CD4-positive, CD25-positive, alpha-beta regulatory T cell (primary cell): ENCODE data around the gene ARHGEF33. TPM values are rescaled to one million over a fixed set of nuclear protein-coding genes. Genes with fewer than 3 reads are reported as not detected.

Experiments used
- ATAC-seq, 2 donors: fragments of 150-1000 bp; cut with Tn5 transposase; one replicate each; pipeline ENCODE4 v1.10.0; 2021; ENCODE audit warnings: low read depth in 2 of 2, moderate number of reproducible peaks in 2 of 2, moderate library complexity in 1 of 2
- DNase-seq, 3 donors: peaks; one replicate each; pipeline versions ENCODE4 v3.0.0 to v3.0.0-alpha.2; 2012 to 2022; ENCODE audit warnings: mixed read lengths in 1 of 3
- H3K27ac ChIP-seq: one replicate; pipeline ENCODE4 v1.7.0; 2013; ENCODE audit warnings: mild to moderate bottlenecking, low read length; ENCODE audit not compliant: insufficient read depth, poor library complexity, severe bottlenecking
- H3K27me3 ChIP-seq: one replicate; pipeline ENCODE4 v1.7.0; 2013; ENCODE audit warnings: low read length; ENCODE audit not compliant: control insufficient read depth, insufficient read depth
- H3K36me3 ChIP-seq: one replicate; pipeline ENCODE4 v1.7.0; 2013; ENCODE audit warnings: mild to moderate bottlenecking, low read length, moderate library complexity; ENCODE audit not compliant: control insufficient read depth, insufficient read depth
- H3K4me1 ChIP-seq: 2 replicates; pipeline ENCODE4 v1.7.0; 2013; ENCODE audit warnings: mild to moderate bottlenecking, low read length; ENCODE audit not compliant: insufficient read depth, control insufficient read depth, poor library complexity, severe bottlenecking
- H3K4me3 ChIP-seq: one replicate; pipeline ENCODE4 v1.7.0; 2013; ENCODE audit warnings: low read depth, mild to moderate bottlenecking, low read length, moderate library complexity
- H3K9me3 ChIP-seq, 2 experiments: 1 replicate in 1 of 2; 2 replicates in 1 of 2; pipeline ENCODE4 v1.7.0; 2013; ENCODE audit warnings: low read length in 2 of 2, mild to moderate bottlenecking in 1 of 2, moderate library complexity in 1 of 2; ENCODE audit not compliant: control insufficient read depth in 2 of 2
- H3K27ac Mint-ChIP-seq, 3 donors: one replicate each; pipeline ENCODE4 v1.8.0; 2020 to 2022; ENCODE audit warnings: mild to moderate bottlenecking in 3 of 3, mixed read lengths in 3 of 3, moderate library complexity in 2 of 3
- H3K27me3 Mint-ChIP-seq: one replicate; pipeline ENCODE4 v1.8.0; 2022; ENCODE audit warnings: mild to moderate bottlenecking, mixed read lengths
- H3K36me3 Mint-ChIP-seq: one replicate; pipeline ENCODE4 v1.8.0; 2020; ENCODE audit warnings: mixed read lengths
- H3K4me1 Mint-ChIP-seq, 4 donors: one replicate each; pipeline ENCODE4 v1.8.0; 2020 to 2022; ENCODE audit warnings: mixed read lengths in 4 of 4, mild to moderate bottlenecking in 1 of 4
- H3K4me3 Mint-ChIP-seq, 4 donors: one replicate each; pipeline ENCODE4 v1.8.0; 2020 to 2022; ENCODE audit warnings: mild to moderate bottlenecking in 4 of 4, mixed read lengths in 4 of 4, moderate library complexity in 3 of 4
- H3K9me3 Mint-ChIP-seq, 7 donors: one replicate each; pipeline ENCODE4 v1.8.0; 2020 to 2022; ENCODE audit warnings: mixed read lengths in 7 of 7, mild to moderate bottlenecking in 3 of 7, moderate library complexity in 2 of 7
- polyA plus RNA-seq, 4 donors: library from polyadenylated mRNA; unstranded; fragments of 300-500 nt; fragmentation: Illumina TruSeq; gene quantifications; one replicate each; pipeline ENCODE4 v1.2.3, GENCODE V29; 2021
- total RNA-seq: library from RNA; stranded (reverse); gene quantifications from one replicate; pipeline ENCODE4 v1.2.3, GENCODE V29; 2022

The ARHGEF33 gene
- total and polyA plus RNA-seq, 5 donors from 2014 or later = 0.16 TPM; not detected in 4

- no peaks in the 10 kb centered on the region for H3K9me3 ChIP-seq
- H3K27ac ChIP-seq = no peak overlapping the region
- DNase-seq (no peak), ATAC-seq (no peak)
- H3K27me3 Mint-ChIP-seq = no peaks in the 10 kb centered on the region
- H3K36me3 Mint-ChIP-seq = peaks cover 39% of the 10 kb centered on the region
- no peak overlapping the region for H3K4me3 ChIP-seq
- H3K4me1 ChIP-seq = no peaks in the 10 kb centered on the region
- no peaks in the 10 kb centered on the region for H3K9me3 Mint-ChIP-seq
- no peaks in the 10 kb centered on the region for H3K27me3 ChIP-seq
- H3K4me3 Mint-ChIP-seq = no peak overlapping the region
- H3K27ac Mint-ChIP-seq = no peak overlapping the region
- H3K4me1 Mint-ChIP-seq = peaks cover 4 to 10% (median 6%) of the 10 kb centered on the region in 4 donors
- H3K36me3 ChIP-seq = peaks cover 62% of the 10 kb centered on the region
Observed at GRCh38 chr2:38988716-38989115, 99.0 kb downstream of the ARHGEF33 start.

GRCh38 chr2:38991899-38992298 lies 102.2 kb downstream of the ARHGEF33 start:
- no peaks in the 10 kb centered on the region for H3K27me3 ChIP-seq
- Mint-ChIP-seq H3K4me3 (no peak overlapping the region), H3K9me3 (no peaks in the 10 kb centered on the region), H3K36me3 (peaks cover 40% of the 10 kb centered on the region), H3K4me1 (peaks cover 4 to 10% (median 7%) of the 10 kb centered on the region in 4 donors), H3K27ac (no peak overlapping the region), H3K27me3 (no peaks in the 10 kb centered on the region)
- no peak overlapping the region for H3K4me3 ChIP-seq
- no peaks in the 10 kb centered on the region for H3K4me1 ChIP-seq
- no peaks in the 10 kb centered on the region for H3K9me3 ChIP-seq
- H3K27ac ChIP-seq = no peak overlapping the region
- DNase-seq (no peak), ATAC-seq (no peak)
- H3K36me3 ChIP-seq = peaks cover 65% of the 10 kb centered on the region

DNA sequence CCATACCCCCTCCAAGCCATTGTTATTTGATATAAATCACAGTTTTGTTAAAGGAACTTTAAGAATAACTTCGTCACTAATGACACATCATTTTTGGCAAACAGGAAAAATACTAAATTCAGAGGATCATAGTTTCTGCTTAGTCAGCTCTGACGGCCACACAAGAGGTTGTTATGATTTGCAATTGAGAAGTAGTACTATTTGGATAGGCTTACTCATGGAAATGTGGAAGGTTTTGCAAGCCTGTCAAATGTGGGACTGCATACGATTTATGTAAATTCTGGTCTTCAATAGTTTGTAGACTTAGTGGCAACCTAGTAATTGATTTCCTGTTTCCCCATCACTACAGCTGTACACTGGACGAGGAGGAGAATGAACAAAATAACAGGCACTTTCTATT lies 108.1 kb downstream of the ARHGEF33 start:
- H3K27ac Mint-ChIP-seq = no peak overlapping the region
- Histone ChIP-seq H3K4me3 (no peak overlapping the region), H3K27me3 (no peaks in the 10 kb centered on the region), H3K9me3 (no peaks in the 10 kb centered on the region), H3K4me1 (no peaks in the 10 kb centered on the region), H3K36me3 (peaks cover 75% of the 10 kb centered on the region), H3K27ac (no peak overlapping the region)
- peaks cover 0 to 9% (median 4%) of the 10 kb centered on the region in 4 donors for H3K4me1 Mint-ChIP-seq
- DNase-seq (no peak), ATAC-seq (no peak)
- H3K4me3 Mint-ChIP-seq = no peak overlapping the region
- no peaks in the 10 kb centered on the region for H3K9me3 Mint-ChIP-seq
- H3K36me3 Mint-ChIP-seq = peaks cover 42% of the 10 kb centered on the region
- no peaks in the 10 kb centered on the region for H3K27me3 Mint-ChIP-seq

- ATAC-seq (no peak), DNase-seq (no peak)
- Mint-ChIP-seq H3K27ac (peak overlapping the region in 1 of 3 donors; percentile 62), H3K9me3 (no peaks in the 10 kb centered on the region), H3K36me3 (peaks cover 37% of the 10 kb centered on the region), H3K27me3 (no peaks in the 10 kb centered on the region), H3K4me3 (no peak overlapping the region), H3K4me1 (peaks cover 0 to 7% (median 3%) of the 10 kb centered on the region in 4 donors)
- Histone ChIP-seq H3K4me1 (no peaks in the 10 kb centered on the region), H3K36me3 (peaks cover 70% of the 10 kb centered on the region), H3K27ac (no peak overlapping the region), H3K9me3 (no peaks in the 10 kb centered on the region), H3K27me3 (no peaks in the 10 kb centered on the region), H3K4me3 (no peak overlapping the region)
Observed at GRCh38 chr2:39000552-39000951, 110.9 kb downstream of the ARHGEF33 start.

DNA sequence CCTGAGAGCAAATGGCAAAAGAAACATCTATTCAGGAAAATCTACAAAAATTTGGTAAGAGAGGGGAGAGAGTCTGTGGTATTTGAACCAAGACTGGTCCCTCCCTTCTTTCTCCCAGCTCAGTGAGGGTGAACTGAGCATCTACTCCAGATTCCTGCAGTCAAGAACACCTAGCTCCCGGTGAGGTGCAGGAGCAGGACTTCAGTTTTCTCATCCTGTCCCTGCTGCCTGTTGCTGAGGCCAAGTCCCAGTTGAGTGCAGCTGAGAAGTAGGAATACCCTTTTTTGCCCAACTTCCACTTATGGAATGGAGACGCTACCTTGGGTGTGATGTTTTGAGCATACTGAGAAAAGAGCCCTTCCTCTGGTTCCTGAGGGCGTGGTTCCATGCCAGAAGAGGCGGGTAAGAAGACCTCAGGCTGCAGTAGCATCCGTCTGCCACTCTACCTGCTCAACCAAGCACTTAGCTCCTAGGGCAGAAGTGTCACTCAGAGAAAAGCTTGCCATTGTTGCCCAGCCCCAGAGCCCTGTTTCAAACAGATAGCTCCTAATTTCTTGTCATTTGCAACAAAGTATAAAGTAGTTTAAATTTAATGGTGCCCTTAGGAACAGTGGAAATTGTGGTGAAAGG lies 118.3 kb downstream of the ARHGEF33 start:
- ATAC-seq (no peak), DNase-seq (peak in 1 of 3 donors; percentile 9)
- no peaks in the 10 kb centered on the region for H3K9me3 ChIP-seq
- Mint-ChIP-seq H3K36me3 (peaks cover 56% of the 10 kb centered on the region), H3K27me3 (no peaks in the 10 kb centered on the region), H3K9me3 (peaks cover 0 to 2% (median 0%) of the 10 kb centered on the region in 7 donors), H3K27ac (peak overlapping the region in 1 of 3 donors; percentile 44), H3K4me3 (no peak overlapping the region), H3K4me1 (peaks cover 0 to 5% (median 2%) of the 10 kb centered on the region in 4 donors)
- no peaks in the 10 kb centered on the region for H3K27me3 ChIP-seq
- no peaks in the 10 kb centered on the region for H3K4me1 ChIP-seq
- H3K36me3 ChIP-seq = peaks cover 63% of the 10 kb centered on the region
- H3K27ac ChIP-seq = no peak overlapping the region
- H3K4me3 ChIP-seq = no peak overlapping the region

DNA sequence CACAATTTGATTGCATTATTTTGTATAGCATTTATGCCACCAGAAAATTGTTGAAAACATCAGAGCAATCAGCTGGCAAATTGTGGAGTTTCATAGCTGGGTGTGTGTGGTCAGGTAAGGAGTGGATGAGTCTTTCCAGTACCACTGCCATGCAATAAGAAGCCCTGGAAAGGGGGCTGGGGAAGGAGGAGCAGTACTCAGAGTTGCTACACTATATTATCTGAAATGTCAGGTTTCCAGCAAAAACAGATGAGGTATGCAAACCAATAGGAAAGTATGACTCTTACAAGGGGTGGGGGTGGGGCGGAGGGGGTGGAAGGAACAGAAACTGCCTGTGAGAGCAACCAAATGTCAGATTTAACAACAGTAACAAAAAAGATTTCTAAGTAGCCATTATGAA lies 119.0 kb downstream of the ARHGEF33 start:
- ATAC-seq (no peak), DNase-seq (no peak)
- Histone ChIP-seq H3K9me3 (no peaks in the 10 kb centered on the region), H3K4me3 (no peak overlapping the region), H3K27me3 (no peaks in the 10 kb centered on the region), H3K27ac (no peak overlapping the region), H3K36me3 (peaks cover 68% of the 10 kb centered on the region), H3K4me1 (no peaks in the 10 kb centered on the region)
- Mint-ChIP-seq H3K27me3 (no peaks in the 10 kb centered on the region), H3K4me3 (no peak overlapping the region), H3K27ac (peak overlapping the region; percentile 16 to 44 (median 25)), H3K4me1 (peaks cover 0 to 5% (median 2%) of the 10 kb centered on the region in 4 donors), H3K36me3 (peaks cover 61% of the 10 kb centered on the region), H3K9me3 (peaks cover 0 to 2% (median 0%) of the 10 kb centered on the region in 7 donors)

DNA sequence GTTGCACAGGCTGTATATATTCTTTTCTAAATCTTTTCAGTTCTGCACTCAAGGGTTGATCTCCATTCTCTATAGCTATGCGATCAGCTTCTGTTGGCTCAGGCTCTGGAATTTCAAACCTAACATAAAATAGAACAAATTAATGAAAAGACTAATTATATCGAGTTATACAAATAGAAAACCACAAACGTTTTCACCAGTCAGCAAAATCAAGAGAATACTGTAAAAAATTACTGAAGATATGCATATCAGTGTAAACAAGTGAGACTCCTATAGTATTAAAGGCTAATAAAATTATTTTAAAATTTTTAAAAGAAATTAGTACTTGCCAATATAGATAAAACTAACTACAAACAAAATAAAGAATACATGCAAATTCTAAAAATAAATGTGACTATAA lies 124.2 kb downstream of the ARHGEF33 start:
- Mint-ChIP-seq H3K27me3 (no peaks in the 10 kb centered on the region), H3K9me3 (no peaks in the 10 kb centered on the region), H3K4me1 (peaks cover 0 to 7% (median 3%) of the 10 kb centered on the region in 4 donors), H3K4me3 (no peak overlapping the region), H3K27ac (peak overlapping the region in 1 of 3 donors; percentile 26), H3K36me3 (peaks cover 38% of the 10 kb centered on the region)
- Histone ChIP-seq H3K9me3 (no peaks in the 10 kb centered on the region), H3K4me3 (no peak overlapping the region), H3K36me3 (peaks cover 42% of the 10 kb centered on the region), H3K27me3 (no peaks in the 10 kb centered on the region), H3K27ac (no peak overlapping the region), H3K4me1 (no peaks in the 10 kb centered on the region)
- no peak for DNase-seq
- no peak for ATAC-seq

- no peak for ATAC-seq
- H3K4me3 ChIP-seq = no peak overlapping the region
- no peaks in the 10 kb centered on the region for H3K4me1 ChIP-seq
- no peaks in the 10 kb centered on the region for H3K27me3 Mint-ChIP-seq
- H3K36me3 Mint-ChIP-seq = peaks cover 34% of the 10 kb centered on the region
- H3K4me3 Mint-ChIP-seq = no peak overlapping the region
- peaks cover 0 to 11% (median 3%) of the 10 kb centered on the region in 4 donors for H3K4me1 Mint-ChIP-seq
- no peak for DNase-seq
- H3K9me3 ChIP-seq = no peaks in the 10 kb centered on the region
- no peaks in the 10 kb centered on the region for H3K27me3 ChIP-seq
- peaks cover 32% of the 10 kb centered on the region for H3K36me3 ChIP-seq
- H3K27ac Mint-ChIP-seq = peak overlapping the region in 1 of 3 donors; percentile 47
- no peak overlapping the region for H3K27ac ChIP-seq
- H3K9me3 Mint-ChIP-seq = no peaks in the 10 kb centered on the region
Observed at GRCh38 chr2:39015424-39015823, 125.7 kb downstream of the ARHGEF33 start.
